ENCODE measurements around the gene POLR3H. TPM values are rescaled to one million over a fixed set of nuclear protein-coding genes. Genes with fewer than 3 reads are reported as not detected.

POLR3H gene
- polyA plus RNA-seq, 3 donors = 9.4 to 19.0 (median 10.4) TPM

DNA sequence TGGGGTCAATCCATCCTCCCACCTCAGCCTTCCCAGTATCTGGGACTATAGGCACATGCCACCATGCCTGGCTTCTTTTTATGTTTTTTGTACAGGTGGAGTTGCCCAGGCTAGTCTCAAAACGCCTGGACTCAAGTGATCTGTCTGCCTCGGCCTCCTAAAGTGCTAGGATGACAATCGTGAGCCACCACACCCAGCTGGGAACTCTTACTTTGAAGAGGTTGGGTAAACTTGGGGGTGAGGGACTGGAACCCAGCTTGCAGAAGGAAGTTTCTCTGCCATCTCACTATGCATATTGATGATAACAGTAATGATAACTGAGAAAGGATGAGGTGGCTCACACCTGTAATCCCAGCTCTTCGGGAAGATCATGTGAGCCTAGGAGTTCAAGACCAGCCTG is 39.5 kb downstream of the POLR3H start:
- H3K79me2 ChIP-seq (ENCODE audit: insufficient read depth, low read length) = peaks cover 11% of the 10 kb centered on the region
- Mint-ChIP-seq H3K27me3 (ENCODE audit: low read depth in 3 of 3) (no peaks in the 10 kb centered on the region), H3K4me3 (no peak overlapping the region), H3K27ac (no peak overlapping the region), H3K4me1 (no peaks in the 10 kb centered on the region), H3K36me3 (peaks cover 60 to 94% of the 10 kb centered on the region in 2 donors), H3K9me3 (no peaks in the 10 kb centered on the region)
- intact Hi-C loops (cut with micrococcal nuclease) = no loop called here
- H3K4me3 ChIP-seq (replicated peaks in 1 of 3; ENCODE audit: low read depth in 2 of 3, low read length in 3 of 3) = no peak overlapping the region
- H3K36me3 ChIP-seq (replicated peaks in 1 of 2; ENCODE audit: control insufficient read depth in 1 of 2, insufficient read depth in 2 of 2, low read length in 2 of 2) = peaks cover 61 to 92% of the 10 kb centered on the region in 2 donors
- H3K9ac ChIP-seq (ENCODE audit: insufficient read depth, low read length, poor library complexity, severe bottlenecking) = no peak overlapping the region
- no peak overlapping the region for H2AFZ ChIP-seq (ENCODE audit: insufficient read depth, low read depth, low read length, poor library complexity, severe bottlenecking)
- H3K9me3 ChIP-seq (replicated peaks in 1 of 2; ENCODE audit: control insufficient read depth in 1 of 2, insufficient read depth in 1 of 2, low read length in 2 of 2) = no peaks in the 10 kb centered on the region
- no peak for DNase-seq
- H4K20me1 ChIP-seq (ENCODE audit: insufficient read depth, low read length) = peaks cover 48% of the 10 kb centered on the region
- no peak overlapping the region for H3K4me2 ChIP-seq (replicated peaks; ENCODE audit: extremely low read depth, low read length, poor library complexity, severe bottlenecking)
- H3K4me1 ChIP-seq (ENCODE audit: control insufficient read depth in 1 of 2, insufficient read depth in 2 of 2, low read length in 2 of 2) = no peaks in the 10 kb centered on the region
- no peak overlapping the region for H3K27ac ChIP-seq (ENCODE audit: low read depth in 1 of 2, low read length in 2 of 2)
- no peaks in the 10 kb centered on the region for H3K27me3 ChIP-seq (ENCODE audit: control insufficient read depth in 2 of 2, insufficient read depth in 2 of 2, low read length in 2 of 2)
- WGBS (ENCODE audit: insufficient coverage) = 96% methylated on average over 3 of the region's 4 CpGs
- TF ChIP-seq, protein P1, sequence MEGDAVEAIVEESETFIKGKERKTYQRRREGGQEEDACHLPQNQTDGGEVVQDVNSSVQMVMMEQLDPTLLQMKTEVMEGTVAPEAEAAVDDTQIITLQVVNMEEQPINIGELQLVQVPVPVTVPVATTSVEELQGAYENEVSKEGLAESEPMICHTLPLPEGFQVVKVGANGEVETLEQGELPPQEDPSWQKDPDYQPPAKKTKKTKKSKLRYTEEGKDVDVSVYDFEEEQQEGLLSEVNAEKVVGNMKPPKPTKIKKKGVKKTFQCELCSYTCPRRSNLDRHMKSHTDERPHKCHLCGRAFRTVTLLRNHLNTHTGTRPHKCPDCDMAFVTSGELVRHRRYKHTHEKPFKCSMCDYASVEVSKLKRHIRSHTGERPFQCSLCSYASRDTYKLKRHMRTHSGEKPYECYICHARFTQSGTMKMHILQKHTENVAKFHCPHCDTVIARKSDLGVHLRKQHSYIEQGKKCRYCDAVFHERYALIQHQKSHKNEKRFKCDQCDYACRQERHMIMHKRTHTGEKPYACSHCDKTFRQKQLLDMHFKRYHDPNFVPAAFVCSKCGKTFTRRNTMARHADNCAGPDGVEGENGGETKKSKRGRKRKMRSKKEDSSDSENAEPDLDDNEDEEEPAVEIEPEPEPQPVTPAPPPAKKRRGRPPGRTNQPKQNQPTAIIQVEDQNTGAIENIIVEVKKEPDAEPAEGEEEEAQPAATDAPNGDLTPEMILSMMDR (IDR thresholded peaks at IDR 0.05) = no peak

DNA sequence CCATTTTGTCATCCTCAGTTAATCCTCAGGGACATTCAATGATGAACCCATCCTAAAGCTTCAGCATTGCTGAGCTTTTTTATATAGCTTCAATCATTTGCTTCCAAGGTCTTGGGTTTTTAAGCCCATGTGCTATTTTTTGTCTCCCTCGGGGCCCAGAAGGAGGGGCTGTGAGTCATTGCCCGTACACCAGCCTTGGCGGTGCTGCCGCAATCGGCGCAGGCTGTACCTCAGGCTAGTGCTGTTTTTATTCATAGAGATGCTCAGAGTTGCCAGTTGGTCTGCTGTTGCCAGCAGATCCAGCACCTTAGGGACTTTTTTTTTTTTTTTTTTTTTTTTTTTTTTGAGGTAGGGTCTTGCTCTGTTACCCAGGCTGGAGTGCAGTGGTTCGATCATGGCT is 39.9 kb downstream of the POLR3H start:
- Mint-ChIP-seq H3K4me1 (no peaks in the 10 kb centered on the region), H3K4me3 (no peak overlapping the region), H3K9me3 (no peaks in the 10 kb centered on the region), H3K27me3 (ENCODE audit: low read depth in 3 of 3) (no peaks in the 10 kb centered on the region), H3K36me3 (peaks cover 62 to 94% of the 10 kb centered on the region in 2 donors), H3K27ac (no peak overlapping the region)
- Histone ChIP-seq H3K27ac (ENCODE audit: low read depth in 1 of 2, low read length in 2 of 2) (no peak overlapping the region), H3K4me1 (ENCODE audit: control insufficient read depth in 1 of 2, insufficient read depth in 2 of 2, low read length in 2 of 2) (no peaks in the 10 kb centered on the region), H4K20me1 (ENCODE audit: insufficient read depth, low read length) (peaks cover 52% of the 10 kb centered on the region), H3K9ac (ENCODE audit: insufficient read depth, low read length, poor library complexity, severe bottlenecking) (no peak overlapping the region), H2AFZ (ENCODE audit: insufficient read depth, low read depth, low read length, poor library complexity, severe bottlenecking) (no peak overlapping the region), H3K27me3 (ENCODE audit: control insufficient read depth in 2 of 2, insufficient read depth in 2 of 2, low read length in 2 of 2) (no peaks in the 10 kb centered on the region), H3K36me3 (replicated peaks in 1 of 2; ENCODE audit: control insufficient read depth in 1 of 2, insufficient read depth in 2 of 2, low read length in 2 of 2) (peaks cover 63 to 92% of the 10 kb centered on the region in 2 donors), H3K4me2 (replicated peaks; ENCODE audit: extremely low read depth, low read length, poor library complexity, severe bottlenecking) (no peak overlapping the region), H3K4me3 (replicated peaks in 1 of 3; ENCODE audit: low read depth in 2 of 3, low read length in 3 of 3) (no peak overlapping the region), H3K9me3 (replicated peaks in 1 of 2; ENCODE audit: control insufficient read depth in 1 of 2, insufficient read depth in 1 of 2, low read length in 2 of 2) (no peaks in the 10 kb centered on the region), H3K79me2 (ENCODE audit: insufficient read depth, low read length) (peaks cover 15% of the 10 kb centered on the region)
- intact Hi-C loops (cut with micrococcal nuclease) = no loop called here
- DNase-seq = no peak
- WGBS (ENCODE audit: insufficient coverage) = 88% methylated on average over 4 of the region's 7 CpGs
- TF ChIP-seq, protein P1 (IDR thresholded peaks at IDR 0.05) = no peak

Measured in CD14-positive monocyte (primary cell).